ENCODE measurements around the gene DYNAP.

DNA sequence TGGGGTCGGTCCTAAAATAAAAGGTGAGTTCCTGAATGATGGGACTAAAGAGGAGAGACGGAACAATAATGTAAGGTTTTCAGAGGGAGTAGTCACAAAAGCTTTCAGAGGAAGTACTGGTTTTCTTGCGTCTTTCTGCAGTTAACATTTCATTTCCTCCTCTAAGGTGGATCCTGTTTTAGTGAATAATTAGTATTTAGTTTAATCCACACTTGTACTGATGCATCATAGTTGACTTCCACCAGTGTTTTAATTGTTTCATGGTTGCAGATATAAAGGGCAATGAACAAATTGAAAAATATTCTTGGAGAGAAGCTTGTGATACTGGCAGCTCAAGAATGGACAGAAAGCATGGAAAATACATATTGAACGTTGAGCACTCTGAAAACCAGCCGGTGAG is at the start of gene DYNAP:
- no peak for TF ChIP-seq POLR2AphosphoS5 (IDR thresholded peaks at IDR 0.05)
- TF ChIP-seq, protein P1, sequence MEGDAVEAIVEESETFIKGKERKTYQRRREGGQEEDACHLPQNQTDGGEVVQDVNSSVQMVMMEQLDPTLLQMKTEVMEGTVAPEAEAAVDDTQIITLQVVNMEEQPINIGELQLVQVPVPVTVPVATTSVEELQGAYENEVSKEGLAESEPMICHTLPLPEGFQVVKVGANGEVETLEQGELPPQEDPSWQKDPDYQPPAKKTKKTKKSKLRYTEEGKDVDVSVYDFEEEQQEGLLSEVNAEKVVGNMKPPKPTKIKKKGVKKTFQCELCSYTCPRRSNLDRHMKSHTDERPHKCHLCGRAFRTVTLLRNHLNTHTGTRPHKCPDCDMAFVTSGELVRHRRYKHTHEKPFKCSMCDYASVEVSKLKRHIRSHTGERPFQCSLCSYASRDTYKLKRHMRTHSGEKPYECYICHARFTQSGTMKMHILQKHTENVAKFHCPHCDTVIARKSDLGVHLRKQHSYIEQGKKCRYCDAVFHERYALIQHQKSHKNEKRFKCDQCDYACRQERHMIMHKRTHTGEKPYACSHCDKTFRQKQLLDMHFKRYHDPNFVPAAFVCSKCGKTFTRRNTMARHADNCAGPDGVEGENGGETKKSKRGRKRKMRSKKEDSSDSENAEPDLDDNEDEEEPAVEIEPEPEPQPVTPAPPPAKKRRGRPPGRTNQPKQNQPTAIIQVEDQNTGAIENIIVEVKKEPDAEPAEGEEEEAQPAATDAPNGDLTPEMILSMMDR (IDR thresholded peaks at IDR 0.05 in 8 of 11, conservative IDR thresholded peaks at IDR 0.05 in 3 of 11) = no peak
